ENCODE data around the gene AS3MT. TPM values are rescaled to one million over a fixed set of nuclear protein-coding genes. Genes with fewer than 3 reads are reported as not detected.

The AS3MT gene
- total RNA-seq, 2 experiments from 2014 or later: 0.67 to 0.77 TPM

DNA sequence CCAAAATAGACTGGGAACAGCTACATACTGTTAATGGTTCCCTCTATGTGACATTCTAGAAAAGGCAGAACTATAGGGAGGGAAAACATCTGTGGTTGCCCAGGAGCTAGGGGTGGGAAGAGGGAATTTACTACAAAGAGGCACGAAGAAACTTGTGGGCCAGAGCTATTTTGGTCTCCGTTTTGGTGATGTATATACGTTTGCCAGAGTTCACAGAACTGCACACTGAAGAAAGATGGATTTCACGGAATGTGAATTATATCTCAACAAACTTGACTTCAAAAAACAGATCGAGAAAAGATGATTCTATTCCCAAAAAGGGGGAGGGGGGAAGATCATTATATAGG, 386 bp upstream of the AS3MT start:
- Mint-ChIP-seq H3K4me1 (ENCODE audit: low read depth) (peaks cover 19% of the 10 kb centered on the region), H3K9me3 (no peaks in the 10 kb centered on the region), H3K27me3 (peaks cover 18% of the 10 kb centered on the region), H3K36me3 (ENCODE audit: low read depth) (peaks cover 6% of the 10 kb centered on the region), H3K27ac (no peak overlapping the region), H3K4me3 (no peak overlapping the region)
- ChIA-PET CTCF (no interaction called here), POLR2A (interaction anchor here (0.7 kb wide), 1 partner anchor 489 kb away, joined by 3 read pairs; no protein-coding TSS in a partner anchor)
- no peak for DNase-seq
- intact Hi-C loops (cut with DNase I, micrococcal nuclease): no loop called here
- no peak overlapping the region for H3K4me3 ChIP-seq (ENCODE audit: low read length)
- no peak overlapping the region for H3K27ac ChIP-seq (ENCODE audit: low read depth in 1 of 2, low read length in 2 of 2)
- TF ChIP-seq CTCF (IDR thresholded peaks at IDR 0.05): no peak
- peaks cover 4% of the 10 kb centered on the region for H3K36me3 ChIP-seq (ENCODE audit: insufficient read depth, low read length)
- ATAC-seq (ENCODE audit: poor library complexity): no peak
- H3K27me3 ChIP-seq (ENCODE audit: control insufficient read depth in 1 of 2, insufficient read depth in 2 of 2, low read length in 2 of 2): peaks cover 14 to 17% of the 10 kb centered on the region in 2 experiments
- H3K9me3 ChIP-seq (ENCODE audit: control insufficient read depth in 1 of 2, insufficient read depth in 1 of 2, low read length in 2 of 2): no peaks in the 10 kb centered on the region
- H3K4me1 ChIP-seq (ENCODE audit: insufficient read depth, low read length): peaks cover 9% of the 10 kb centered on the region

- H3K27ac Mint-ChIP-seq: no peak overlapping the region
- ChIA-PET CTCF (no interaction called here), POLR2A (no interaction called here)
- Histone ChIP-seq H3K27me3 (ENCODE audit: control insufficient read depth in 1 of 2, insufficient read depth in 2 of 2, low read length in 2 of 2) (peaks cover 14 to 17% of the 10 kb centered on the region in 2 experiments), H3K4me3 (ENCODE audit: low read length) (no peak overlapping the region), H3K36me3 (ENCODE audit: insufficient read depth, low read length) (peaks cover 3% of the 10 kb centered on the region), H3K4me1 (ENCODE audit: insufficient read depth, low read length) (peaks cover 9% of the 10 kb centered on the region), H3K27ac (ENCODE audit: low read depth in 1 of 2, low read length in 2 of 2) (no peak overlapping the region), H3K9me3 (ENCODE audit: control insufficient read depth in 1 of 2, insufficient read depth in 1 of 2, low read length in 2 of 2) (no peaks in the 10 kb centered on the region)
- H3K36me3 Mint-ChIP-seq (ENCODE audit: low read depth): peaks cover 4% of the 10 kb centered on the region
- peaks cover 19% of the 10 kb centered on the region for H3K4me1 Mint-ChIP-seq (ENCODE audit: low read depth)
- TF ChIP-seq CTCF (IDR thresholded peaks at IDR 0.05): no peak
- no peaks in the 10 kb centered on the region for H3K9me3 Mint-ChIP-seq
- no peak overlapping the region for H3K4me3 Mint-ChIP-seq
- intact Hi-C loops (cut with DNase I, micrococcal nuclease): no loop called here
- ATAC-seq (ENCODE audit: poor library complexity): no peak
- H3K27me3 Mint-ChIP-seq: peaks cover 18% of the 10 kb centered on the region
- no peak for DNase-seq
Measured at GRCh38 chr10:102870221-102870620, 951 bp downstream of the AS3MT start.

DNA sequence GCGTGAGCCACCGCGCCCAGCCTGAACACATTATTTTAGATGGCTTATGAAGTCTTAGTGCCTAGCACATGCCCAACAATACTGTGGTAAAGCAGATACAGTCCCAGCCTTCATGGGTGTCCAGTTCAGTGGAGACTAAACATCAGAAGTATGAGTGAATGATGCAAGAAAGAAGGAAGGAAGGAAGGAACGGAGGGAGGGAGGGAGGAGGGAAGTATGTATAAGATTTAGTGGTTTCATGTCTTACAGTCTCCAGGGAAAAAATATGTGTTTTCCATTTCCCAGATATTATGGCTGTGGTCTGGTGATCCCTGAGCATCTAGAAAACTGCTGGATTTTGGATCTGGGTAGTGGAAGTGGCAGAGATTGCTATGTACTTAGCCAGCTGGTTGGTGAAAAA, 2.9 kb downstream of the AS3MT start:
- DNase-seq (no peak), ATAC-seq (ENCODE audit: poor library complexity) (no peak)
- Histone ChIP-seq H3K36me3 (ENCODE audit: insufficient read depth, low read length) (no peaks in the 10 kb centered on the region), H3K9me3 (ENCODE audit: control insufficient read depth in 1 of 2, insufficient read depth in 1 of 2, low read length in 2 of 2) (no peaks in the 10 kb centered on the region), H3K27me3 (ENCODE audit: control insufficient read depth in 1 of 2, insufficient read depth in 2 of 2, low read length in 2 of 2) (peaks cover 14 to 17% of the 10 kb centered on the region in 2 experiments), H3K27ac (ENCODE audit: low read depth in 1 of 2, low read length in 2 of 2) (no peak overlapping the region), H3K4me3 (ENCODE audit: low read length) (no peak overlapping the region), H3K4me1 (ENCODE audit: insufficient read depth, low read length) (peaks cover 9% of the 10 kb centered on the region)
- no peak overlapping the region for H3K4me3 Mint-ChIP-seq
- peaks cover 18% of the 10 kb centered on the region for H3K27me3 Mint-ChIP-seq
- H3K36me3 Mint-ChIP-seq (ENCODE audit: low read depth): no peaks in the 10 kb centered on the region
- no peak overlapping the region for H3K27ac Mint-ChIP-seq
- TF ChIP-seq CTCF (IDR thresholded peaks at IDR 0.05): no peak
- intact Hi-C loops (cut with DNase I, micrococcal nuclease): no loop called here
- H3K9me3 Mint-ChIP-seq: no peaks in the 10 kb centered on the region
- ChIA-PET POLR2A (interaction anchor here (0.7 kb wide), 1 partner anchor 46 kb away, joined by 4 read pairs; the partner anchor contains the start of gene CNNM2), CTCF (no interaction called here)
- peaks cover 19% of the 10 kb centered on the region for H3K4me1 Mint-ChIP-seq (ENCODE audit: low read depth)
